Breast epithelium (tissue), 3 donors: ENCODE data around the gene AGAP3.

Source experiments
- POLR2A ChIP-seq: fragments of 450-650 bp; IDR thresholded peaks from one replicate; pipeline ENCODE4 v1.6.1; 2016; ENCODE audit warnings: antibody characterized with exemption, mild to moderate bottlenecking, moderate library complexity
- TF ChIP-seq, protein P1 (sequence below), 3 donors: fragments of 450-650 bp; IDR thresholded peaks; one replicate each; pipeline ENCODE4 v1.5.1; 2016 to 2017; ENCODE audit warnings: antibody characterized with exemption in 3 of 3, mild to moderate bottlenecking in 3 of 3, moderate library complexity in 3 of 3

DNA sequence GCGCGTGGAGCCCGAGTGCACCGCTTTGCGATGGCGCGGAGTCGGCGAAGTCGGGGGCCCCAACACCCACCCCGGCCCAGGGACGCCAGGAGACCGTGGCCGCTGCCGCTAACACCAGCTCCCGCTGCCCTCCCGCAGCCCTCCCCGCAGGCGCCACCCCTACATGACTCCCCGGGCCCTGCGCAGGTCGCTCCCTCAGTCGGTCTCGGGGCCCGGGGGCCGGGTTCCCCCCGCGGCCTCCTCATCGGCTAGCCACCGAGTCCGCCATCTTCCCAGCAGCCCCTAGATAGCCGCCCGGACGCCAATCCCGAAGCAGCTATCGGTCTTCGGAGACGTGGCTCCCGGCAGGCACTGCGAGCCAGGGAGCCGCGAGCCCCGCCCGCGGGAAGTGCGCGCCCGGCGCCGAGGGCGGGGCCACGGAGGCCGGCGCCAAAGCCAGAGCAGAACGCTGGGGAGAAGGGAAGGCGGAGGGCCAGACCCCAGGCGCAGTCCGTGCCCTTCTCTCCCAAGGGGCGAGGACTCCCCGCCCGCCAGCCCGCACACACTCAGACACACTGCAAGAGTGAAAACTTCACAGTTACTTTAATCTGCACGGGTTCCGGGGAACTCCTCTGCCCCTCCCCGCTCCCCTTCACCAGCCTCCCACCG, 5.6 kb upstream of the AGAP3 start, which contains the start of gene FASTK:
- TF ChIP-seq, protein P1, sequence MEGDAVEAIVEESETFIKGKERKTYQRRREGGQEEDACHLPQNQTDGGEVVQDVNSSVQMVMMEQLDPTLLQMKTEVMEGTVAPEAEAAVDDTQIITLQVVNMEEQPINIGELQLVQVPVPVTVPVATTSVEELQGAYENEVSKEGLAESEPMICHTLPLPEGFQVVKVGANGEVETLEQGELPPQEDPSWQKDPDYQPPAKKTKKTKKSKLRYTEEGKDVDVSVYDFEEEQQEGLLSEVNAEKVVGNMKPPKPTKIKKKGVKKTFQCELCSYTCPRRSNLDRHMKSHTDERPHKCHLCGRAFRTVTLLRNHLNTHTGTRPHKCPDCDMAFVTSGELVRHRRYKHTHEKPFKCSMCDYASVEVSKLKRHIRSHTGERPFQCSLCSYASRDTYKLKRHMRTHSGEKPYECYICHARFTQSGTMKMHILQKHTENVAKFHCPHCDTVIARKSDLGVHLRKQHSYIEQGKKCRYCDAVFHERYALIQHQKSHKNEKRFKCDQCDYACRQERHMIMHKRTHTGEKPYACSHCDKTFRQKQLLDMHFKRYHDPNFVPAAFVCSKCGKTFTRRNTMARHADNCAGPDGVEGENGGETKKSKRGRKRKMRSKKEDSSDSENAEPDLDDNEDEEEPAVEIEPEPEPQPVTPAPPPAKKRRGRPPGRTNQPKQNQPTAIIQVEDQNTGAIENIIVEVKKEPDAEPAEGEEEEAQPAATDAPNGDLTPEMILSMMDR (IDR thresholded peaks at IDR 0.05), result no peak
- peak; percentile 6 for TF ChIP-seq POLR2A
